GM18511 (cell line): Measurements from ENCODE around the gene TRIO.
"Not testable (repeated sequence)": the region's sequence is repeated elsewhere in the genome, so short reads cannot be mapped to it uniquely, and the experiment has no call there.

ENCODE experiments used
- ATAC-seq: cut with Tn5 transposase; IDR thresholded peaks from one replicate; pipeline ENCODE4 v1.9.1; 2021; ENCODE audit warnings: mild to moderate bottlenecking, moderate library complexity; ENCODE audit not compliant: unreplicated experiment

The TRIO gene

GRCh38 chr5:14516901-14517300 lies 373.8 kb downstream of the TRIO start:
- ATAC-seq = no peak

- no peak for ATAC-seq
Measured at GRCh38 chr5:14518638-14519037, 375.5 kb downstream of the TRIO start.

- no peak for ATAC-seq
Measured at GRCh38 chr5:14521748-14522147, 378.6 kb downstream of the TRIO start.

GRCh38 chr5:14522721-14523120 lies 379.6 kb downstream of the TRIO start:
- no peak for ATAC-seq

GRCh38 chr5:14523243-14524034 lies 380.3 kb downstream of the TRIO start:
- no peak for ATAC-seq

- ATAC-seq = no peak
Measured at GRCh38 chr5:14525397-14525796, 382.3 kb downstream of the TRIO start.

- ATAC-seq = no peak
Measured at GRCh38 chr5:14526493-14526892, 383.4 kb downstream of the TRIO start.

GRCh38 chr5:14528115-14528514 lies 385.0 kb downstream of the TRIO start:
- ATAC-seq = no peak

- ATAC-seq = no peak
Measured at GRCh38 chr5:14528926-14529325, 385.8 kb downstream of the TRIO start.

GRCh38 chr5:14531668-14532067 lies 388.5 kb downstream of the TRIO start:
- no peak for ATAC-seq

GRCh38 chr5:14532180-14532579 lies 389.0 kb downstream of the TRIO start:
- ATAC-seq = no peak

GRCh38 chr5:14534773-14535172 lies 391.6 kb downstream of the TRIO start:
- no peak for ATAC-seq

- no peak for ATAC-seq
Measured at GRCh38 chr5:14545308-14545707, 402.2 kb downstream of the TRIO start.

- no peak for ATAC-seq
Measured at GRCh38 chr5:14545862-14546261, 402.7 kb downstream of the TRIO start.

- ATAC-seq = no peak
Measured at GRCh38 chr5:14547666-14548065, 404.5 kb downstream of the TRIO start.

GRCh38 chr5:14551211-14551610 lies 408.1 kb downstream of the TRIO start:
- ATAC-seq = no peak

GRCh38 chr5:14552017-14552416 lies 408.9 kb downstream of the TRIO start:
- no peak for ATAC-seq

- ATAC-seq = not testable (repeated sequence)
Measured at GRCh38 chr5:14554288-14554687, 411.1 kb downstream of the TRIO start.

- no peak for ATAC-seq
Measured at GRCh38 chr5:14556015-14556414, 412.9 kb downstream of the TRIO start.

GRCh38 chr5:14557203-14557770 lies 414.1 kb downstream of the TRIO start:
- no peak for ATAC-seq

GRCh38 chr5:14557791-14558415 lies 414.8 kb downstream of the TRIO start:
- ATAC-seq = no peak
